Osteoblast (primary cell): ENCODE measurements around the gene AZGP1. TPM values are rescaled to one million over a fixed set of nuclear protein-coding genes. Genes with fewer than 3 reads are reported as not detected.

Experiments used
- DNase-seq: peaks from one replicate; pipeline ENCODE4 v3.0.0; 2011; ENCODE audit warnings: low spot score, mixed read lengths; ENCODE audit not compliant: insufficient read length; ENCODE audit errors: missing footprints
- H2AFZ ChIP-seq: 2 replicates; pipeline ENCODE4 v1.6.0; 2011; ENCODE audit warnings: mild to moderate bottlenecking, low read length
- H3K27ac ChIP-seq: 2 replicates; pipeline ENCODE4 v1.5.1; 2011; ENCODE audit warnings: mild to moderate bottlenecking, low read depth, low read length, moderate library complexity
- H3K27me3 ChIP-seq: 2 replicates; pipeline ENCODE4 v1.6.0; 2012; ENCODE audit warnings: mild to moderate bottlenecking, control low read depth, inconsistent platforms, low read length, moderate library complexity; ENCODE audit not compliant: insufficient read depth
- H3K36me3 ChIP-seq: 2 replicates; pipeline ENCODE4 v1.5.1; 2011; ENCODE audit warnings: mild to moderate bottlenecking, low read length, control low read depth, moderate library complexity; ENCODE audit not compliant: insufficient read depth
- H3K4me1 ChIP-seq: 2 replicates; pipeline ENCODE4 v1.5.1; 2011; ENCODE audit warnings: mild to moderate bottlenecking, low read length, control low read depth, moderate library complexity; ENCODE audit not compliant: insufficient read depth
- H3K4me2 ChIP-seq: 2 replicates; pipeline ENCODE4 v1.6.0; 2011; ENCODE audit warnings: mild to moderate bottlenecking, low read length; ENCODE audit not compliant: insufficient read depth
- H3K4me3 ChIP-seq: fragments of 200-600 bp; sonication (generic); 3 replicates; pipeline ENCODE4 v1.5.1; 2012; ENCODE audit warnings: mild to moderate bottlenecking, low read length, inconsistent platforms; ENCODE audit not compliant: insufficient read depth
- H3K79me2 ChIP-seq: 2 replicates; pipeline ENCODE4 v1.6.0; 2012; ENCODE audit warnings: mild to moderate bottlenecking, low read length, control low read depth, inconsistent platforms; ENCODE audit not compliant: insufficient read depth
- H3K9me3 ChIP-seq: 2 replicates; pipeline ENCODE4 v1.5.1; 2011; ENCODE audit warnings: low read depth, low read length, control low read depth
- H4K20me1 ChIP-seq: 2 replicates; pipeline ENCODE4 v1.6.0; 2012; ENCODE audit warnings: mild to moderate bottlenecking, low read length, control low read depth; ENCODE audit not compliant: insufficient read depth
- CTCF ChIP-seq: IDR thresholded peaks from 2 replicates; pipeline ENCODE4 v1.5.1; 2011; ENCODE audit warnings: mild to moderate bottlenecking, low read depth, low read length, moderate library complexity; ENCODE audit errors: extremely low read depth
- total RNA-seq: library from RNA; depleted of rRNA; stranded (reverse); fragments of >200 nt; gene quantifications from 2 replicates; pipeline ENCODE4 v1.2.3, GENCODE V29; 2012

Gene AZGP1
- total RNA-seq, 1 donor: not detected

- H3K79me2 ChIP-seq: peaks cover 79% of the 10 kb centered on the region
- DNase-seq: no peak
- peak overlapping the region; percentile 2 for H3K27ac ChIP-seq
- no peak for TF ChIP-seq CTCF
- no peak overlapping the region for H3K4me2 ChIP-seq
- peaks cover 48% of the 10 kb centered on the region for H3K36me3 ChIP-seq
- H3K9me3 ChIP-seq: no peaks in the 10 kb centered on the region
- H4K20me1 ChIP-seq: peaks cover 39% of the 10 kb centered on the region
- H3K27me3 ChIP-seq: no peaks in the 10 kb centered on the region
- no peak overlapping the region for H3K4me3 ChIP-seq
- H3K4me1 ChIP-seq: peaks cover 13% of the 10 kb centered on the region
- no peak overlapping the region for H2AFZ ChIP-seq
These were observed 45.5 kb upstream of the AZGP1 start for GRCh38 chr7:100021297-100021696.

- Histone ChIP-seq H3K27me3 (no peaks in the 10 kb centered on the region), H3K36me3 (peaks cover 35% of the 10 kb centered on the region), H3K4me3 (no peak overlapping the region), H3K4me1 (peaks cover 18% of the 10 kb centered on the region), H3K27ac (no peak overlapping the region), H3K79me2 (peaks cover 91% of the 10 kb centered on the region), H4K20me1 (peaks cover 39% of the 10 kb centered on the region), H3K4me2 (no peak overlapping the region), H3K9me3 (no peaks in the 10 kb centered on the region), H2AFZ (no peak overlapping the region)
- no peak for DNase-seq
- no peak for TF ChIP-seq CTCF
These were observed 44.1 kb upstream of the AZGP1 start for GRCh38 chr7:100019908-100020307.

- Histone ChIP-seq H2AFZ (no peak overlapping the region), H3K9me3 (no peaks in the 10 kb centered on the region), H4K20me1 (peaks cover 34% of the 10 kb centered on the region), H3K27me3 (no peaks in the 10 kb centered on the region), H3K79me2 (peaks cover 75% of the 10 kb centered on the region), H3K4me3 (no peak overlapping the region), H3K27ac (peak overlapping the region; percentile 91), H3K4me2 (peak overlapping the region; percentile 84), H3K36me3 (peaks cover 17% of the 10 kb centered on the region), H3K4me1 (peaks cover 18% of the 10 kb centered on the region)
- DNase-seq: no peak
- no peak for TF ChIP-seq CTCF
These were observed 42.0 kb upstream of the AZGP1 start for GRCh38 chr7:100017875-100018274.

GRCh38 chr7:100017300-100017699, 41.5 kb upstream of the AZGP1 start:
- Histone ChIP-seq H3K36me3 (peaks cover 12% of the 10 kb centered on the region), H2AFZ (no peak overlapping the region), H3K4me2 (peak overlapping the region; percentile 84), H3K79me2 (peaks cover 69% of the 10 kb centered on the region), H4K20me1 (peaks cover 29% of the 10 kb centered on the region), H3K27ac (peak overlapping the region; percentile 91), H3K27me3 (peaks cover 5% of the 10 kb centered on the region), H3K9me3 (no peaks in the 10 kb centered on the region), H3K4me3 (peak overlapping the region; percentile 38), H3K4me1 (peaks cover 18% of the 10 kb centered on the region)
- TF ChIP-seq CTCF: no peak
- no peak for DNase-seq
